Large intestine (tissue), 3 donors: ENCODE data around the gene DOP1A. TPM values are rescaled to one million over a fixed set of nuclear protein-coding genes. Genes with fewer than 3 reads are reported as not detected.

Experiments
- DNase-seq, 2 donors: peaks; one replicate each; pipeline versions ENCODE4 v3.0.0 to v3.0.0-alpha.2; 2013
- H3K27ac ChIP-seq: one replicate; pipeline ENCODE4 v1.5.1; 2013; ENCODE audit warnings: low read length
- H3K27me3 ChIP-seq: 2 replicates; pipeline ENCODE4 v1.6.1; 2013; ENCODE audit warnings: low read length; ENCODE audit not compliant: control insufficient read depth, insufficient read depth
- H3K36me3 ChIP-seq: 2 replicates; pipeline ENCODE4 v1.6.1; 2013; ENCODE audit warnings: low read length; ENCODE audit not compliant: control insufficient read depth, insufficient read depth
- H3K4me1 ChIP-seq: one replicate; pipeline ENCODE4 v1.6.1; 2013; ENCODE audit warnings: low read length; ENCODE audit not compliant: control insufficient read depth, insufficient read depth
- H3K4me3 ChIP-seq: one replicate; pipeline ENCODE4 v1.5.1; 2013; ENCODE audit warnings: low read length
- H3K9me3 ChIP-seq: one replicate; pipeline ENCODE4 v1.6.1; 2013; ENCODE audit warnings: mild to moderate bottlenecking, low read depth, low read length, moderate library complexity; ENCODE audit not compliant: control insufficient read depth
- WGBS: methylation state at CpG from one replicate; pipeline ENCODE4 v1.1.5; 2013; ENCODE audit warnings: low lambda C conversion rate; ENCODE audit not compliant: insufficient coverage; 5-methylcytosine and 5-hydroxymethylcytosine counted together
- polyA plus RNA-seq: library from polyadenylated mRNA; unstranded; fragments of 120-200 nt; gene quantifications from one replicate; pipeline ENCODE4 v1.2.1, GENCODE V29; 2013

Gene DOP1A
- polyA plus RNA-seq, 1 donor = 31.3 TPM

GRCh38 chr6:83138118-83138722, 70.7 kb downstream of the DOP1A start:
- 63% methylated on average over 2 of the region's 5 CpGs for WGBS
- no peaks in the 10 kb centered on the region for H3K9me3 ChIP-seq
- H3K4me3 ChIP-seq = no peak overlapping the region
- H3K27ac ChIP-seq = peak overlapping the region; percentile 15
- H3K36me3 ChIP-seq = peaks cover 44% of the 10 kb centered on the region
- peak; percentile 16 to 31 for DNase-seq
- H3K4me1 ChIP-seq = peaks cover 8% of the 10 kb centered on the region
- H3K27me3 ChIP-seq = no peaks in the 10 kb centered on the region

- Histone ChIP-seq H3K4me1 (peaks cover 8% of the 10 kb centered on the region), H3K36me3 (peaks cover 45% of the 10 kb centered on the region), H3K27ac (no peak overlapping the region), H3K9me3 (no peaks in the 10 kb centered on the region), H3K27me3 (no peaks in the 10 kb centered on the region), H3K4me3 (no peak overlapping the region)
- WGBS = no CpG with 5 or more reads among the region's 3 CpGs
- no peak for DNase-seq
Observed at GRCh38 chr6:83138758-83139157, 71.3 kb downstream of the DOP1A start.

DNA sequence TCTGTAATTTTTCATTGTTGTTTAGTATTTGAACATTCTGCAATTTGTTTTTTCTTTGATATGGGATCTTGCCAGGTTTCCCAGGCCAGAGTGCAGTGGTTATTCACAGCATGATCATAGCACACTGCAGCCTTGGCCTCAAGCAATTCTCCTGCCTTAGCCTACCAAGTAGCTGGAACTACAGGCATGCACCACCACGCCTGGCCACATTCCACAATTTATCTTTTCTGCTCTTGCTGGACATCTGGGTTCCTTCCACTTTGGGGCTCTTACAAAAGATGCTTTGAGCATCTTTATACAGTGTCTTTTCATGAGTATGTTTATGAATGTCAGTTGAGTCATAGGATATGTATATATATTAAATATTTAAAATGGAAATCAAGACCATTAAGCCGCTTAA, 83.6 kb downstream of the DOP1A start:
- DNase-seq = no peak
- WGBS = 100% methylated on average over 1 of the region's 2 CpGs
- Histone ChIP-seq H3K9me3 (no peaks in the 10 kb centered on the region), H3K27ac (no peak overlapping the region), H3K27me3 (no peaks in the 10 kb centered on the region), H3K4me3 (no peak overlapping the region), H3K4me1 (peaks cover 6% of the 10 kb centered on the region), H3K36me3 (peaks cover 39% of the 10 kb centered on the region)

DNA sequence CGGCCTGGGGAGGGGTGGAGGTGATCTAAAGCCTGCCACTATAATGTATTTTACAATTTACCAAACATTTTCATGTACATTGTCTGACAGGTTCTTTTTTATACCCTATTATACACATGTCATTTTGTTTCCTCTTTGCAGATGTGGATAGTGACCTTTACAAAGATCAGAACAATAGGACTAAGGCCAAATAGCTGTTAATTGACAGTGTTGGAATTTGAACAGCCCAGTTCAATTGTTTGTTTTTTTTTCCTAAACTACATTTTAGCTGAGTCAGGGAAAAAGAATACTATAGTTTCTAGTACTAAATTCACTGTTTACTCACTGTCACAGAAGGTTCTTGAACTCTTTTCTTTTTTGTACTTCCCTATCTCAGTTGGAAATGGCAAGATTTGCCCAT, 85.4 kb downstream of the DOP1A start:
- peak overlapping the region; percentile 58 for H3K27ac ChIP-seq
- WGBS = no CpG with 5 or more reads among the region's 1 CpG
- no peak overlapping the region for H3K4me3 ChIP-seq
- H3K36me3 ChIP-seq = peaks cover 42% of the 10 kb centered on the region
- no peaks in the 10 kb centered on the region for H3K9me3 ChIP-seq
- no peak for DNase-seq
- H3K27me3 ChIP-seq = no peaks in the 10 kb centered on the region
- H3K4me1 ChIP-seq = peaks cover 6% of the 10 kb centered on the region

DNA sequence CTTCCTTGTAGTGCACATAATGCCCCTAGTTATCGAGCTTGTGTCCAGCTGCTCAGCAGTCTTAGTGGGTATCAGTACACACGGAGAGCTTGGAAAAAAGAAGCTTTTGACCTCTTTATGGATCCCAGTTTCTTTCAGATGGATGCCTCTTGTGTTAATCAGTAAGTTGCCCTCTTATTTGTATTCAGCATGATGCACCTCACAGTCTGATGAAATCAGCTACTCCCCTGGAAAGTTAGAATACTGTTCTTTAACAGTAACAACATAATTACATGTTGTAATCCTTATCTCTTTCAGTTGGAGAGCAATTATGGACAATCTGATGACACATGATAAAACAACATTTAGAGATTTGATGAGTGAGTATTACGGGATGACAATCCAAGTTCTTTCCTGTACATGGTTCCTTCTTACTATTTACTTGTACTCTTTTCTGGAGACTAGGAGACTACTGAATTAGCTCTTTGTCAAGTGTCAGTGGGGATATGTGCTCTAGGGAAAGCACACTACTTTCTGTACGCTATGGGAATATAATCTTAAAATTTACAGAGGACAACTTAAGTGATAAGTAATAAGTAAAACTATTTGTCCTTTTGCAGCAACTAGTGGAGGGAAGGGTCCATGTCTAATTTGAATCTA, 86.5 kb downstream of the DOP1A start:
- peaks cover 6% of the 10 kb centered on the region for H3K4me1 ChIP-seq
- no peak overlapping the region for H3K4me3 ChIP-seq
- WGBS = 45% methylated on average over 2 of the region's 4 CpGs
- DNase-seq = peak; percentile 4 to 27
- no peaks in the 10 kb centered on the region for H3K9me3 ChIP-seq
- H3K36me3 ChIP-seq = peaks cover 39% of the 10 kb centered on the region
- H3K27ac ChIP-seq = peak overlapping the region; percentile 58
- H3K27me3 ChIP-seq = no peaks in the 10 kb centered on the region

DNA sequence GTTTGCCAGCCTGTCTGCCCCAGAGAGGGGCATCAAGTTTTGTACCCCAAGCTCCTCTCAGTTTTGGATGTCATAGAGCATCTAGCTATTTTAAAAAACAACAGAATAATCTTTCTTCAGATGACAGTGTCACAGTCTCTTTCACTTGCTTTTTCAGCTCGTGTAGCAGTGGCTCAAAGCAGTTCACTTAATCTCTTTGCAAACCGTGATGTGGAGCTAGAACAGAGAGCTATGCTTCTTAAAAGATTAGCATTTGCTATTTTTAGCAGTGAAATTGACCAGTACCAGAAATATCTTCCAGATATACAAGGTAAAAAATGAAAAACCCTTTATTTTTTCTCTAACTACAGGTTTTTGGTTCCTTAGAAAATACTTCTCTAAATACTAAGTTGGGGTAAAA, 88.3 kb downstream of the DOP1A start:
- no peaks in the 10 kb centered on the region for H3K27me3 ChIP-seq
- H3K4me1 ChIP-seq = peaks cover 6% of the 10 kb centered on the region
- H3K9me3 ChIP-seq = no peaks in the 10 kb centered on the region
- no peak overlapping the region for H3K27ac ChIP-seq
- no peak for DNase-seq
- H3K36me3 ChIP-seq = peaks cover 43% of the 10 kb centered on the region
- H3K4me3 ChIP-seq = no peak overlapping the region
- WGBS = 100% methylated on average over 1 of the region's 2 CpGs

GRCh38 chr6:83160167-83160566, 92.7 kb downstream of the DOP1A start:
- DNase-seq = no peak
- H3K9me3 ChIP-seq = no peaks in the 10 kb centered on the region
- no peaks in the 10 kb centered on the region for H3K4me1 ChIP-seq
- H3K36me3 ChIP-seq = peaks cover 42% of the 10 kb centered on the region
- WGBS = 100% methylated on average over 1 of the region's 1 CpG
- H3K4me3 ChIP-seq = no peak overlapping the region
- no peak overlapping the region for H3K27ac ChIP-seq
- H3K27me3 ChIP-seq = no peaks in the 10 kb centered on the region

DNA sequence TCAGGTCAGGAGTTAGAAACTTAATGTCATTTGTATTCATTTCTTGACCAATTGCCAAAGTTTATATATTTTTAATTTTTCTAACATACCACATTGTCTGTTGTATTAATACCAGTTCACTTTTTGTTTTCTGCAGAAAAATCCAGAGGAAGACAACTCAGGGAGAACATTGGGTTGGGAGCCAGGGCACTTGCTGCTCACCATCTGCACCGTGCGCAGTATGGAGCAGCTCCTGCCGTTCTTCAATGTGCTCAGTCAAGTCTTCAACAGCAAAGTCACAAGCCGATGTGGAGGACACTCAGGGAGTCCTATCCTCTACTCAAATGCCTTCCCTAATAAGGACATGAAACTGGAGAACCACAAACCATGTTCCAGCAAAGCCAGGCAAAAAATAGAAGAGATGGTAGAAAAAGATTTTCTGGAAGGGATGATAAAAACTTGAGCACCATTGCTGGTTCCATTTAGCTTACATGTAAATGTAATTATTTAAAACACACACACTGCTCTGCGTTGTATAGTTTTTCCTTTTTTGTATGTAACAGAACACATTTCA, 100.3 kb downstream of the DOP1A start:
- DNase-seq = no peak
- no peak overlapping the region for H3K4me3 ChIP-seq
- 100% methylated on average over 1 of the region's 5 CpGs for WGBS
- no peak overlapping the region for H3K27ac ChIP-seq
- H3K4me1 ChIP-seq = no peaks in the 10 kb centered on the region
- peaks cover 68% of the 10 kb centered on the region for H3K36me3 ChIP-seq
- H3K27me3 ChIP-seq = no peaks in the 10 kb centered on the region
- H3K9me3 ChIP-seq = no peaks in the 10 kb centered on the region

GRCh38 chr6:83168556-83168955, 101.1 kb downstream of the DOP1A start:
- Histone ChIP-seq H3K27ac (no peak overlapping the region), H3K27me3 (no peaks in the 10 kb centered on the region), H3K36me3 (peaks cover 72% of the 10 kb centered on the region), H3K4me3 (no peak overlapping the region), H3K4me1 (no peaks in the 10 kb centered on the region), H3K9me3 (no peaks in the 10 kb centered on the region)
- no CpG with 5 or more reads among the region's 1 CpG for WGBS
- DNase-seq = no peak

GRCh38 chr6:83169106-83169505, 101.6 kb downstream of the DOP1A start:
- no peak overlapping the region for H3K4me3 ChIP-seq
- no peaks in the 10 kb centered on the region for H3K27me3 ChIP-seq
- peaks cover 76% of the 10 kb centered on the region for H3K36me3 ChIP-seq
- no peaks in the 10 kb centered on the region for H3K4me1 ChIP-seq
- no peak for DNase-seq
- no peaks in the 10 kb centered on the region for H3K9me3 ChIP-seq
- H3K27ac ChIP-seq = no peak overlapping the region

GRCh38 chr6:83169511-83169910, 102.0 kb downstream of the DOP1A start:
- Histone ChIP-seq H3K4me1 (no peaks in the 10 kb centered on the region), H3K27me3 (no peaks in the 10 kb centered on the region), H3K4me3 (no peak overlapping the region), H3K9me3 (no peaks in the 10 kb centered on the region), H3K27ac (no peak overlapping the region), H3K36me3 (peaks cover 76% of the 10 kb centered on the region)
- DNase-seq = no peak
- WGBS = no CpG with 5 or more reads among the region's 1 CpG
